NCI-H1417 (cell line): Measurements from ENCODE around the gene XCR1.
"Not testable (repeated sequence)": the region's sequence is repeated elsewhere in the genome, so short reads cannot be mapped to it uniquely, and the experiment has no call there.

ENCODE experiments used
- DNase-seq, 3 experiments: peaks; one replicate each; lab custom pipeline; 2025; lab: John Stamatoyannopoulos, UW

The XCR1 gene, protein sequence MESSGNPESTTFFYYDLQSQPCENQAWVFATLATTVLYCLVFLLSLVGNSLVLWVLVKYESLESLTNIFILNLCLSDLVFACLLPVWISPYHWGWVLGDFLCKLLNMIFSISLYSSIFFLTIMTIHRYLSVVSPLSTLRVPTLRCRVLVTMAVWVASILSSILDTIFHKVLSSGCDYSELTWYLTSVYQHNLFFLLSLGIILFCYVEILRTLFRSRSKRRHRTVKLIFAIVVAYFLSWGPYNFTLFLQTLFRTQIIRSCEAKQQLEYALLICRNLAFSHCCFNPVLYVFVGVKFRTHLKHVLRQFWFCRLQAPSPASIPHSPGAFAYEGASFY

GRCh38 chr3:46027021-46027705 is at the start of gene XCR1:
XCR1 (minus strand) TSS chr3:46027483; CDS start chr3:46021947, 5,536 bp downstream.
- no peak for DNase-seq

DNA sequence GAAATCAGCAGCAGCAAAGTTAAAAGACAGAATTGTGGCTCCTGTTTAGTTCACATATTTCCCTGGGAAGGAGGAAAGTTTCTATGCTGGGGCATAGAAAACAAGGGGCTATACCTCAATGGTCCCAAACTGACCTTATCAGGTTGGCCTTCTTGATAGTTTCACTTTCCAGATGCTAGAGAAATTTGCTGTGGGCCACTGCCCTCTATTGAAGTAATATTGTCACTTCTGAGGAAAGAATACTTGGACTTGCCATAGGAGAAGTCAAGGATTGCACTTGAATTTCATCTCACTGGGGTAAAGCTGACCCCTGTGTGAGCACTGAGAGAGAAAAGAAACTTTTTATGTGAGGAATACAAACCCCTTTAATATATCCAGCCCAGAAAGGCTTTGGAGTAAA is 49.3 kb upstream of the XCR1 start:
- peak in 1 of 3 experiments; percentile 3 for DNase-seq

DNA sequence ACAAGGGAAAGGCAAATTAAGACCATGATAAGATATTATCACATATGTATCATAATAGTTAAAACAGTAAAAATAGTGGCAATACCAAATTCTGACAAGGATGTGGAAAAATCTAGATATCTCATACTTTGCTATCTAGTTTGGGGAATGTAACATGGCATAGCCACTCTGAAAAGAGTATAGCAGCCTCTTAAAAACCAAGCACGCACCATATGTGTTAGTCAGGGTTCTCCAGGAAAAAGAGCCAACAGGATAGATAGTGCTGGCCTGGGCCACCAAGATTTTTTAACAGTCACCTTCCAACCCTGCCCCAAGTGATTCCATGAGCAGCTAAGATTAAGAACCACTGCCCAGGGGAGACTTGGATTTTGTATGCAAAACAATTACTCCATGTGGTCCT is 48.5 kb upstream of the XCR1 start:
- no peak for DNase-seq

DNA sequence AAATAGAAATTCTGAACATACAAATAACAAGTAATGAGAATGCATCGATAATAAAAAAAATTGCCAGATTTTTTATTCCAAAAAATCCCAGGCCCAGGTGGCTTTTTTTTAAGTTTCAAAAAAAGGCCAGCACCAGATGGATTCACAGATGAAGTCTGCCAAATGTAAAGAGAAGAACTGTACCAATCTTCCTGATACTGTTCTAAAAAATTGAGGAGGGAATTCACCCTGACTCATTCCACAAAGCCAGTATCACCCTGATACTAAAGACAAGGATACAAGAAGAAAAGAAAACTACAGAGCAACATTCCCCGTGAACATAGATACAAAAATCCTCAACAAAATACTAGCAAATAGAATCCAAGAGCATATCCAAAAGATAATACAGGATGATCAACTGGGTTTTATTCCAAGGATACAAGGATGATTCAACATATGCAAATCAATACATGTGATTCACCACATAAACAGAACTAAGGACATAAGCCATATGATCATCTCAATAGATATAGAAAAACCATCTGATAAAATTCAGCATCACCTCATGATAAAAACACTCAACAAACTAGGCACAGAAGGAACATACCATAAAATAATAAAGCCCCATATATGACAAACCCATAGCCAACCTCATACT is 44.1 kb upstream of the XCR1 start:
- DNase-seq, result no peak

DNA sequence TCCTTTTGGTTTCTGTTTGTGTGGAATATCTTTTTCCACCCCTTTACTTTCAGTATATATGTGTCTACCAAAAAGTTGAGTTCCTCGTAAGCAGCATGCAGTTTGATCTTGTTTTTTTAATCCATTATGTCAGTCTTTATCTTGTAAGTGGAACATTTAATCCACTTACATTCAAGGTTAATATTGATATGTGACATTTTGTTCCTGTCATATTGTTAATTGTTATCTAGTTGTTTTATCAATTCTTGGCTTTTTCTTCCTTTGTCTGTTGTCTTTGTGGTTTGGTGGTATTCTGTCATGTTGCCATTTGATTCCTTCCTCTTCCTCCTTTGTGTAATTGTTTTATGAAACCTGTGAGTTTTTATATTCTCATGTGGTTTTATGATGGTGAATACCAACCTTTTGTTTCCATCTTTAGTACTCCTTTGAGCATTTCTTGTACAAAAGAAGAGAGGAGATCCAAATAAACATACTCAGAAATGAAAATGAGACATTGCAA is 43.4 kb upstream of the XCR1 start:
- DNase-seq, result no peak

- DNase-seq, result no peak
Observed at GRCh38 chr3:46068501-46068900, 41.2 kb upstream of the XCR1 start.

GRCh38 chr3:46067401-46067800 is 40.1 kb upstream of the XCR1 start:
- no peak for DNase-seq

DNA sequence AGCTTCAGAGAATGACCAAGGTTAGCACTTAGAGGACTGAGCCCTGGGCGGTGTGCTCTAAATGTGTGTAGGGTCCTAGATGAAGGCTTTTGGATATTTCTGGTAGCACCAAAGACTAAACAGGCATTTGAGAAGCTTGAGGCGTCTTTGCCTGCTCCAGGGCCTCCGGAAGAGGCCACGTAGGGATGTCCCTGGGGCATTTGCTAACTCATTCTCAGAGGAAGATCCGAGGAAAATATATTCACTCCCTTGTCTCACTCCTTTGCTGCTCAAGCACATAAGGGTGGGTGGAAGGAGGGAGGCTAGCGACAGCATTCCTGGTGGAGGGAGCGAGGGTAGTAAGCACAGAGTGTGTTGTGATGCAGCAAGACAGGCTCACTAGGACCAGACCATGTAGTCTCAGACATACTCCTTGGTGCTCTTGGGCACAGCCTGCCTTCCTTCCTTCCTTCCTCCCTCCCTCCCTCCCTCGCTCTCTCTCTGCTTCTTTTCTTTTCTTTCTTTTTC is 38.5 kb upstream of the XCR1 start:
- peak in 1 of 3 experiments; percentile 40 for DNase-seq

GRCh38 chr3:46065294-46065705 is 38.0 kb upstream of the XCR1 start:
- DNase-seq, result peak; percentile 43 to 84 (median 82)

GRCh38 chr3:46062679-46063078 is 35.4 kb upstream of the XCR1 start:
- no peak for DNase-seq

GRCh38 chr3:46061887-46062286 is 34.6 kb upstream of the XCR1 start:
- DNase-seq, result no peak

GRCh38 chr3:46061108-46061720 is 33.9 kb upstream of the XCR1 start:
- no peak for DNase-seq

- no peak for DNase-seq
Observed at GRCh38 chr3:46060551-46060950, 33.3 kb upstream of the XCR1 start.

DNA sequence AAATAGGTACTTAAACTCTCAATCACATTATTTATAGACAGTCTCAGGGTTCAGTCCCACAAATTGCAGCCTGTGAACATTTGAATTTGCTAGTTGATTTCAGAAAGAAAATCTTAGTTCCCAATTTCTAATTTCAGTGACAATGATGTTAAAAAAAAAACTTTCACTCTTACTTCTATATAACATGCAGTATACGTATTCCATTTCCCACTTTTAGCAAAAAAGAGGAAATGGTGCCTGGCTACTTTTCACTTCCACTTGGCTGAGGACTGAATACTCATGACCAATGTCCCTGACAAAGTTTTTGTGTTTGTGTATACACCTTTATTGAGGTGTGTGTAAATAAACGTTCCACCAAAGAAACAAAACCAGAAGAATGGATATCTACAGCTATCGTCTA is 32.1 kb upstream of the XCR1 start:
- no peak for DNase-seq

GRCh38 chr3:46058981-46059380 is 31.7 kb upstream of the XCR1 start:
- no peak for DNase-seq

GRCh38 chr3:46057716-46058115 is 30.4 kb upstream of the XCR1 start:
- no peak for DNase-seq

DNA sequence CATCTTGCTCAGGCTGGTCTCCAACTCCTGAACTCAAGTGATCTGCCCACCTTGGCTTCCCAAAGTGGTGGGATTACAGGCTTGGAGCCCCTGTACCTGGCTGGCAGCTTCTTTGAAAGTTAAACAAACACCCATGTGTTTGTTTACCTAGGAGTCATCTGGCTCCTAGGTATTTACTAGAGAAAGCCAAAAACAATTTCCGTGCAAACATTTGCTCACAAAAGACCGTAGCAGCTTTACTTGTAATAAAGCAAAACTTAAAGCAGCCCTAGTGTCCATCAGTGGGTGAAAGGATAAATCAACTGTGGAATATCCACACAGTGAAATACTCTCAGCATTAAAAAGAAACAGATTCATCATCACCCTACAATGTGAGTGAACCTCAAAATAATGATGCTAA is 29.4 kb upstream of the XCR1 start:
- no peak for DNase-seq

GRCh38 chr3:46053761-46054515 is 26.7 kb upstream of the XCR1 start:
- DNase-seq, result not testable (repeated sequence)

- DNase-seq, result not testable (repeated sequence)
Observed at GRCh38 chr3:46053265-46053664, 26.0 kb upstream of the XCR1 start.

DNA sequence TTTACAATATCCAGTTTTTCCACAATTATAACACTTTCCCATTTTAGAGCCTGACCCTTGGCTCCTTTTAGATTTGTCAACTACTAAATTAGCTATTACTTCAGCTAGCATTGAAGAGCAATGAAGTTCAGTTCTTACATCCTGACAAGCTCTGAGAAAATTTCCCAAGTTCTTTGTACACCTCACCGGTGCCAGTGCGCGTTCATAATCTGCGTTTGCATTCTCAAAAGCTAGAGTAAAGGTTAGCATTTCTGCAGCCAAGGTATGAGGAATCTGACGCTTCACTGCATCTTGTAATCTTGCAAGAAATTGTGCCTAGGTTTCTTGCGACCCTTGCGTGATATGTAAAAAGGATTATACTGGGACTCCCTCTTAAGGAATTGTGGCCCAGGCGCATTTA is 25.2 kb upstream of the XCR1 start:
- no peak for DNase-seq

GRCh38 chr3:46049093-46049492 is 21.8 kb upstream of the XCR1 start:
- DNase-seq, result no peak
